ENCODE results near the gene UGCG.

- TF ChIP-seq EZH2phosphoT487 (IDR thresholded peaks at IDR 0.05; ENCODE audit: insufficient read depth, low read depth), result no peak
- TF ChIP-seq EZH2 (IDR thresholded peaks at IDR 0.05; ENCODE audit: insufficient read depth, poor library complexity, severe bottlenecking), result no peak
These were observed 39.8 kb downstream of the UGCG start for GRCh38 chr9:111936391-111936790.
